Measurements from ENCODE around the gene FBXO10.

- TF ChIP-seq CTCF (IDR thresholded peaks at IDR 0.05): no peak
- no peak for TF ChIP-seq POLR2AphosphoS5 (IDR thresholded peaks at IDR 0.05)
- no peak for TF ChIP-seq POLR2A (IDR thresholded peaks at IDR 0.05)
Observed at GRCh38 chr9:37540634-37541033, 35.5 kb downstream of the FBXO10 start.

Measured in breast epithelium (tissue), 3 donors.